Osteocyte (in vitro differentiated cells): ENCODE data around the gene KIF11. TPM values are rescaled to one million over a fixed set of nuclear protein-coding genes. Genes with fewer than 3 reads are reported as not detected.
"Not testable (repeated sequence)": the region's sequence is repeated elsewhere in the genome, so short reads cannot be mapped to it uniquely, and the experiment has no call there.

Source experiments
- DNase-seq: peaks from one replicate; pipeline ENCODE4 v3.0.0; 2021; ENCODE audit warnings: mixed read lengths; ENCODE audit not compliant: unreplicated experiment; ENCODE audit errors: extremely low spot score
- H3K27ac Mint-ChIP-seq: one replicate; pipeline ENCODE4 v1.8.0; 2021; ENCODE audit warnings: mild to moderate bottlenecking, mixed read lengths; ENCODE audit not compliant: unreplicated experiment
- H3K27me3 Mint-ChIP-seq: one replicate; pipeline ENCODE4 v1.8.0; 2021; ENCODE audit warnings: mixed read lengths; ENCODE audit not compliant: unreplicated experiment
- H3K36me3 Mint-ChIP-seq: one replicate; pipeline ENCODE4 v1.8.0; 2021; ENCODE audit warnings: mixed read lengths; ENCODE audit not compliant: unreplicated experiment
- H3K4me1 Mint-ChIP-seq: one replicate; pipeline ENCODE4 v1.8.0; 2021; ENCODE audit warnings: mixed read lengths; ENCODE audit not compliant: unreplicated experiment
- H3K4me3 Mint-ChIP-seq: one replicate; pipeline ENCODE4 v1.8.0; 2021; ENCODE audit warnings: mild to moderate bottlenecking, moderate library complexity, mixed read lengths; ENCODE audit not compliant: unreplicated experiment
- H3K9me3 Mint-ChIP-seq: one replicate; pipeline ENCODE4 v1.8.0; 2021; ENCODE audit warnings: mixed read lengths; ENCODE audit not compliant: unreplicated experiment
- total RNA-seq: library from RNA; stranded (reverse); gene quantifications from 2 replicates; pipeline ENCODE4 v1.2.1, GENCODE V29; 2021
- TF ChIP-seq, protein P1 (sequence below): fragments of 200-600 bp; sonication (generic); IDR thresholded peaks from 2 replicates; pipeline ENCODE4 v1.5.0; 2021; ENCODE audit warnings: antibody characterized with exemption, mild to moderate bottlenecking, moderate library complexity

The KIF11 gene
- total RNA-seq, 1 donor from 2014 or later = 9.0 TPM

GRCh38 chr10:92640107-92640506 lies 47.2 kb downstream of the KIF11 start:
- TF ChIP-seq, protein P1, sequence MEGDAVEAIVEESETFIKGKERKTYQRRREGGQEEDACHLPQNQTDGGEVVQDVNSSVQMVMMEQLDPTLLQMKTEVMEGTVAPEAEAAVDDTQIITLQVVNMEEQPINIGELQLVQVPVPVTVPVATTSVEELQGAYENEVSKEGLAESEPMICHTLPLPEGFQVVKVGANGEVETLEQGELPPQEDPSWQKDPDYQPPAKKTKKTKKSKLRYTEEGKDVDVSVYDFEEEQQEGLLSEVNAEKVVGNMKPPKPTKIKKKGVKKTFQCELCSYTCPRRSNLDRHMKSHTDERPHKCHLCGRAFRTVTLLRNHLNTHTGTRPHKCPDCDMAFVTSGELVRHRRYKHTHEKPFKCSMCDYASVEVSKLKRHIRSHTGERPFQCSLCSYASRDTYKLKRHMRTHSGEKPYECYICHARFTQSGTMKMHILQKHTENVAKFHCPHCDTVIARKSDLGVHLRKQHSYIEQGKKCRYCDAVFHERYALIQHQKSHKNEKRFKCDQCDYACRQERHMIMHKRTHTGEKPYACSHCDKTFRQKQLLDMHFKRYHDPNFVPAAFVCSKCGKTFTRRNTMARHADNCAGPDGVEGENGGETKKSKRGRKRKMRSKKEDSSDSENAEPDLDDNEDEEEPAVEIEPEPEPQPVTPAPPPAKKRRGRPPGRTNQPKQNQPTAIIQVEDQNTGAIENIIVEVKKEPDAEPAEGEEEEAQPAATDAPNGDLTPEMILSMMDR = no peak
- Mint-ChIP-seq H3K36me3 (peaks cover 7% of the 10 kb centered on the region), H3K27me3 (no peaks in the 10 kb centered on the region), H3K9me3 (peaks cover 7% of the 10 kb centered on the region), H3K4me3 (no peak overlapping the region), H3K4me1 (peaks cover 7% of the 10 kb centered on the region), H3K27ac (no peak overlapping the region)
- DNase-seq = no peak

GRCh38 chr10:92641492-92641891 lies 48.6 kb downstream of the KIF11 start:
- Mint-ChIP-seq H3K27ac (no peak overlapping the region), H3K4me3 (no peak overlapping the region), H3K9me3 (peaks cover 7% of the 10 kb centered on the region), H3K36me3 (peaks cover 7% of the 10 kb centered on the region), H3K4me1 (peaks cover 7% of the 10 kb centered on the region), H3K27me3 (no peaks in the 10 kb centered on the region)
- TF ChIP-seq, protein P1 = no peak
- DNase-seq = no peak

- Mint-ChIP-seq H3K4me1 (peaks cover 7% of the 10 kb centered on the region), H3K9me3 (peaks cover 7% of the 10 kb centered on the region), H3K36me3 (peaks cover 7% of the 10 kb centered on the region), H3K27me3 (no peaks in the 10 kb centered on the region), H3K4me3 (no peak overlapping the region), H3K27ac (no peak overlapping the region)
- DNase-seq = no peak
- TF ChIP-seq, protein P1 = no peak
Measured at GRCh38 chr10:92644921-92645320, 52.0 kb downstream of the KIF11 start.

DNA sequence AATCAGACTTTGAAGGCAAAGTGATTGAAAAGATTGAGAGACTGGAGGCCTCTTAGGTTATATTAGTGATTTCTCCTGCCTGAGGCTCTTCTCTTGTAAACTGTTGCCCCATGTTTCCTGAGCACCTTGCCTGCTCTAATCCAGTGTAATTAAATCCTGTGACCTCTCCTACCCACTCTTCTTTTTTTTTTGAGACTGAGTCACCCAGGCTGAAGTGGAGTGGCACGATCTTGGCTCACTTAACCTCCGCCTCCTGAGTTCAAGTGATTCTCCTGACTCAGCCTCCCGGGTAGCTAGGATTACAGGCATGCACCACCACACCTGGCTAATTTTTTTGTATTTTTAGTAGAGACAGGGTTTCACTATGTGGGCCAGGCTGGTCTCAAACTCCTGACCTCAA lies 57.9 kb downstream of the KIF11 start:
- not testable (repeated sequence) for H3K9me3 Mint-ChIP-seq, H3K27ac Mint-ChIP-seq, H3K4me3 Mint-ChIP-seq, H3K27me3 Mint-ChIP-seq, H3K4me1 Mint-ChIP-seq, DNase-seq
- H3K36me3 Mint-ChIP-seq = peaks cover 12% of the 10 kb centered on the region

GRCh38 chr10:92655426-92655825 lies 62.5 kb downstream of the KIF11 start:
- TF ChIP-seq, protein P1 = no peak
- no peaks in the 10 kb centered on the region for H3K27me3 Mint-ChIP-seq
- H3K4me3 Mint-ChIP-seq = no peak overlapping the region
- no peak for DNase-seq
- no peaks in the 10 kb centered on the region for H3K4me1 Mint-ChIP-seq
- peaks cover 14% of the 10 kb centered on the region for H3K36me3 Mint-ChIP-seq
- peaks cover 3% of the 10 kb centered on the region for H3K9me3 Mint-ChIP-seq
- no peak overlapping the region for H3K27ac Mint-ChIP-seq
